Fibroblast of pulmonary artery (primary cell): ENCODE results near the gene PPHLN1.

ENCODE experiments used
- DNase-seq: peaks from one replicate; pipeline ENCODE4 v3.0.0-alpha.2; 2010; ENCODE audit warnings: low read depth
- H3K4me3 ChIP-seq: replicated peaks from 2 replicates; pipeline ENCODE4 v1.5.1; 2011; ENCODE audit warnings: low read depth, mild to moderate bottlenecking, control low read depth, low read length, moderate library complexity
- TF ChIP-seq, protein P1 (sequence below): IDR thresholded peaks from 2 replicates; pipeline ENCODE4 v1.5.1; 2011; ENCODE audit warnings: mild to moderate bottlenecking, control low read depth, low read length, inconsistent platforms; ENCODE audit errors: missing control alignments

PPHLN1 gene

DNA sequence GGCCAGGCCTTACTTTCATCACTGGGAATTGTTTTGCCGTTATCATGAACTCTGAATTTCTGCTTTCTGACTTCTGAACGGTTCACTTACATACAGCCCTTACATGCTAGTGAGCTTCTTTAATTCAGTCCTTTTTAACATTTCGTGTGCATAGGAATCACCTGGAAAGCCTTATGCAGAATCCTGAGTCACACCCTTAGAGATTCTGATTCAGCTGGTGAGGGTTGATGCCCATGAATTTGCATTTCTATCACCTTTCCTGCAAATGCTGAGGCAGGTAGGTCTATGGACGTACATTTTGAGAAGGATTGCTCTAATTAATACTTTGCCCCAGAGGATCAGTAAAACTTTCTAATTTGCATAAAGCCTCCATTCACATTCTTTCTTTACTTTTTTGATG is 44.0 kb downstream of the PPHLN1 start:
- TF ChIP-seq, protein P1, sequence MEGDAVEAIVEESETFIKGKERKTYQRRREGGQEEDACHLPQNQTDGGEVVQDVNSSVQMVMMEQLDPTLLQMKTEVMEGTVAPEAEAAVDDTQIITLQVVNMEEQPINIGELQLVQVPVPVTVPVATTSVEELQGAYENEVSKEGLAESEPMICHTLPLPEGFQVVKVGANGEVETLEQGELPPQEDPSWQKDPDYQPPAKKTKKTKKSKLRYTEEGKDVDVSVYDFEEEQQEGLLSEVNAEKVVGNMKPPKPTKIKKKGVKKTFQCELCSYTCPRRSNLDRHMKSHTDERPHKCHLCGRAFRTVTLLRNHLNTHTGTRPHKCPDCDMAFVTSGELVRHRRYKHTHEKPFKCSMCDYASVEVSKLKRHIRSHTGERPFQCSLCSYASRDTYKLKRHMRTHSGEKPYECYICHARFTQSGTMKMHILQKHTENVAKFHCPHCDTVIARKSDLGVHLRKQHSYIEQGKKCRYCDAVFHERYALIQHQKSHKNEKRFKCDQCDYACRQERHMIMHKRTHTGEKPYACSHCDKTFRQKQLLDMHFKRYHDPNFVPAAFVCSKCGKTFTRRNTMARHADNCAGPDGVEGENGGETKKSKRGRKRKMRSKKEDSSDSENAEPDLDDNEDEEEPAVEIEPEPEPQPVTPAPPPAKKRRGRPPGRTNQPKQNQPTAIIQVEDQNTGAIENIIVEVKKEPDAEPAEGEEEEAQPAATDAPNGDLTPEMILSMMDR, result no peak
- no peak overlapping the region for H3K4me3 ChIP-seq
- DNase-seq, result no peak

DNA sequence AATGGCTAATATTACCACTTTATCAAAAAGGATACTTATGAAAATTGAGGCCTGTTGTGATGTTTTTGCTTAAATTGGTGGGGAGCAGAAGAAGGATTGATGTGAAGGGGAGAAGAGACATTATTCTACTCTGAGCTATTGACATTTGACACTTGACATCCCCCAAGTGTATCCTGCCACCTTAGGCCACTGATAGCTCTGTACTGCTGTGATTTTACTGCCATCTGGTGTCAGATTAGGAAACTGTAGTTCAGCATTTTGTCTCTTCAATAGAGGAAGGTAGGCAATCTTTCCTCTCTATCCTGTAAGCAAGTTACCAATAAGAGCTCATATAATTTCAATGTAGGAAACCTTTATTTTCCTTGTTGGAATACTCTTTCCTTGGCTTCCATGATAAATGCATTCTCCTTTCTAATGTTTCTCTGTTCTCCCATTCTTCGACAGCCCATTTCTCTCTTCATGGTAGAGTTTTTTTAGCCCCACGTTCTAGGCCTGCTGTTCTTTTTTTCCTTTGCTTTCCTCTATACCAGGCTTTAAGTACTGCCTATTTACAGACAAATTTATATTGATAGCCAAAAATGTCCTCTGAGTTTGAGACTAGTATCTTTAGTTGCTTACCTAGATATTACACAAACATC is 46.3 kb downstream of the PPHLN1 start:
- TF ChIP-seq, protein P1, result peak; percentile 88
- H3K4me3 ChIP-seq, result no peak overlapping the region
- peak; percentile 62 for DNase-seq

DNA sequence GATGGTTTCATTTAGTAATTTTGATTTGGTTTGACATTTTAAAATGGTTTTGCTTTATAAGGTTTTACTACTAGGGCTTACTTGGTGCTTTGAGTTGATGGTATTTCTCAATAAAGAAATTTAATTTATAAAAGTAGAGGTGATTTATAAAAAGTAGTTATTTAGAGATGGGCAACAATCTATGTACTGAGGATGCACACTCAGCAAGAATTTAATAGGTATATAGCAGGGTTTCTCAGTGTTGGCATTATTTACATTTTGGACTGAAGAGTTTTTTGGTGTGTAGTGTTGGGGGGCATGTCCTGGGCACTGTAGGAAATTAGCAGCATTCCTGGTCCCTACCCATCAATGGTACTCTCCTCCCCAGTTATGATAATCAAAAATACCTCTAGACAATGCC is 47.7 kb downstream of the PPHLN1 start:
- no peak overlapping the region for H3K4me3 ChIP-seq
- no peak for DNase-seq
- TF ChIP-seq, protein P1, result no peak

DNA sequence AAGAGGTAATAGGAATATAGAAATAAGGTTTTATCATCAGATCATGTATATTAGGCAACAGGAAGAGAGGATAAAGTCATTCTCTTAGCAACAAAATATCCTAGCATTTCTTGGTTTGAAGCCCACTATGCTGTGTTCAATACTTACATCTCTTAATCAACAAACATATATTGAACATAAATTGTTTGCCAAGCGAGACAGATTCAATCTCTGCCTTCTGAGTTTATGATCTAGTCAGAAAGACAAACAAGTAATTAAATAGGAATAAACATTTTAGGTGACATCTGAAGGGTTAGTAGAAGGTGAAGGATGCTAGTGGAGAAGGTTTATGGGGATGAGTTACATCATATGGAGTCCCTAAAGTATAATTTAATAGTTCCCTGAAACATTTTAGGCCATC is 54.8 kb downstream of the PPHLN1 start:
- DNase-seq, result no peak
- TF ChIP-seq, protein P1, result no peak
- no peak overlapping the region for H3K4me3 ChIP-seq

DNA sequence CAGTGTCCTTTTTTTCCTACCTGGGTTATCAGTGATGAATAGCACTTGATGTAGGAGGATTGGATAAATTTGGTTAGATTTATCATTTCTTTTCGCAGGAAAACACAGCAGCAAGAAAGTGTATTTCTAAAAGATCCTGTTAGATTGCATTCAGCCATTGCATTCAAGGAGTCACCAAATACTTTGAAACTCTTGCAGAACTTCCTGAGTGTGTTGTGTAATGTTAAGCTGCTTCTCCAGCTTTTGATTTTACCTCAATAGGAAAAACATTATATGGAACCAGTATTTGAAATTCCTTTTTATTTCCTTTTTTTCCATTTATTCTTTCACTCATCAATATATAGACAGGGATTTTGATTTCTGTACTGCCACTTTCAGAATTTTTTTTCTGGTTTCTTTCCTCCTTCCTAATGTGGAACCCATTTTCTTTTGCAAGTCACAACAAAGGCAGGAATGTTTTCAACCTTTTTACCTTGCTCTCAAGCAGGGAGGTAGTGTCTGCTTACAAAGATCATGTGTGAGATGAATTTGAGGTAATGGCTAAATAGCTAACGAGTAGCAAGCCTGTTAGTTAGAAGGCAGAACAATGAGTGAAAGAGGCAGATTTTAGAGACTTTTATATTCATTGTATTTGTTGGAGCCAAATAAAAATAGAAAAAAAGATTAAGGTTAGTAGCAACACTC is 56.2 kb downstream of the PPHLN1 start:
- TF ChIP-seq, protein P1, result no peak
- no peak overlapping the region for H3K4me3 ChIP-seq
- DNase-seq, result peak; percentile 75

DNA sequence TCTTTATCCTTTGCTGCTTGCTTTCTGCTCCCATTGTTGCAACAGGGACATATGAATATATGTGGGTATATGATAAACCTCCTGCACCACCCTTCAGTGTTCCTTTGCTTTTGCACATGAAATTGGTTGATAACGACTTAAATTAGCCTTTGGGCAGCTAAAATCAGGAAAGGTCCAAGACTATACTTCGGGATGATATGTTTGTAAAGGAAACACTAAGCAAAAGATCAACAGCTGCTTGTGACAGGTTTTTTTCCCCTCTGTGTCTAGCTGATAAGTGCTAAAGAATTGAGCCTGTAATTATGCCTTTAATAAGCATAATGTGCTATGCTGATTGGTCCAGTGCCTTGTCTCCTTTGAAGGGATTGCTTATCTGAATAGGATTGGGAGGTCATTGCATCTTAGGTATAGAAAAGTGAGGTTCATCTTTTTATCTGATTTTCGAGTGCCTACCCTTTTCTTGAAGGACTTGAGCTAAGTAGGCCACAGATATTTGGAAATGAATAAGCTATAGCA is 59.4 kb downstream of the PPHLN1 start:
- DNase-seq, result no peak
- TF ChIP-seq, protein P1, result no peak
- no peak overlapping the region for H3K4me3 ChIP-seq
